ENCODE measurements around the gene PEX11B. TPM values are rescaled to one million over a fixed set of nuclear protein-coding genes. Genes with fewer than 3 reads are reported as not detected.

The PEX11B gene
- total RNA-seq = 10 to 100 TPM; 19.3 to 30.8 (median 25.1) TPM

DNA sequence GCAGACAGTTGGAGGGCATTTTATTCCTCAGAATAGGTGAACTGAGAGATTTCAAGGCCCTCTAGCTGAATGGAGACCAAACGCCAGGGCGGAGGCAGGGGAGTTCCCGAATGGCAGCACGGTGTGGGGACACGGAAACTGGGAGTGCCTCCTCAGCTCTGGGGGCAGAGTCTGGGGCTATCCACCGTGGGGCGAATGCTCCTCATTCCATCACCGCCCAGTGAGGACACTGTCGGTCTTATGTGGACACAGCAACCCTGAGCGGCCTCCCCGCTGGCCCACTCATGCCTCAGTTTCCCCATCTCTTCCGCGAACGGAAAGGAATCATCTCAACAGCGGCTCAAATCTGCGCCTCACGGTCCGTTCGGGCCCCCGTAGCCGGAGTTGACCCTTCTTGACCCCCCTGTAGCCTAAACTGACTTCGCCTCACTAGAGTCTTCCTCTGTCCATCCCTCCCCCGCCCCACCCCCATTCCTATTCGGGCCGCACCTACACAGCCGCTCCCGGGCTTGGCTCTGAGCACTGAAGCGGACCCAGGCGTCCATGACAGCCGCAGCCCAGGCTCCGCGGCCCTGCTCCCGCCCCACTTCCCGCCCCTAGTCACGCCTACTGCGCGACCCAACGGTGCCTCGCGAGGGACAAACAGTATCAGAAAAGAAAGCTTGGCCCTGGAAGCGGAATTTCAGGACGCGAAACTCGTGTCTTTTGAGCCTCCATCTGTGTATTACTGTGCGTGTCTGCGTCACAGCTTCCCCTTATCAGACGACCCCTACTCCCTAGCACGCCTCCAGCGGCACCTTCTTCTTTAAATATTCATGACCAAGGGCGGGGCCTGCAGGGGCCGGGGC, at the start of gene PEX11B:
PEX11B (minus strand) TSS at position 574 of the 848 bp plus-strand sequence; CDS start at position 545, 29 bp downstream.
- peaks cover 12 to 34% (median 20%) of the 10 kb centered on the region in 3 donors for H3K4me1 ChIP-seq
- H3K9me3 ChIP-seq = no peaks in the 10 kb centered on the region
- intact Hi-C loops (cut with DNase I) = loop anchor here (5.0 kb wide), 1 partner anchor 44 kb away; the partner anchor contains the start of genes ANKRD34A and POLR3GL
- peaks cover 0 to 59% (median 8%) of the 10 kb centered on the region in 3 donors for H3K36me3 ChIP-seq
- WGBS, 2 donors = 0 to 1% methylated on average over 31 to 38 of the region's 51 CpGs
- no peaks in the 10 kb centered on the region for H3K27me3 ChIP-seq
- peak within 1 kb of the TSS; percentile 81 to 93 (median 92) for H3K27ac ChIP-seq
- H3K4me3 ChIP-seq = peak within 1 kb of the TSS; percentile 52 to 91 (median 85)
- TF ChIP-seq CTCF (IDR thresholded peaks at IDR 0.05) (peak in 1 of 6 experiments; percentile 18), POLR2A (IDR thresholded peaks at IDR 0.05) (peak in 1 of 4 donors; percentile 67)
- peak; percentile 74 for DNase-seq

DNA sequence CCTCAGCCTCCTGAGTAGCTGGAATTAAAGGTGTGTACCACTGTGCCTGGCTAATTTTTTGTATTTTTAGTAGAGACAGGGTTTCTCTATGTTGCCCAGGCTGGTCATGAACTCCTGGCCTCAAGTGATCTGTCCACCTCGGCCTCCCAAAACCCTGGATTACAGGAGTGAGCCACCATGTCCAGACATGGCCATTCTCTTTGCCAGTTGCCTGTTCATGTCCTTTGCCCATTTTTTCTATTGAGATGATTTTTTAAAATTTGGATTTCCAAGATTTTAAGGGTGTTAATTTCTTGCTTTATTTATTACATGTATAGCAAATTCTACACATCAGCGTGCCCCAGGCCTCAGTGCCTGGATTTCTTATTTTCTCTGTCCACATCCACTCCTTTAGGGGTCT, 48.8 kb upstream of the PEX11B start:
- H3K27ac ChIP-seq = no peak overlapping the region
- no peaks in the 10 kb centered on the region for H3K27me3 ChIP-seq
- TF ChIP-seq CTCF (IDR thresholded peaks at IDR 0.05) (no peak), POLR2A (IDR thresholded peaks at IDR 0.05) (no peak)
- intact Hi-C loops (cut with DNase I) = no loop called here
- no peaks in the 10 kb centered on the region for H3K9me3 ChIP-seq
- no peaks in the 10 kb centered on the region for H3K36me3 ChIP-seq
- 96% methylated on average over 2 of the region's 2 CpGs for WGBS, 2 donors
- DNase-seq = no peak
- H3K4me1 ChIP-seq = peaks cover 14 to 38% (median 15%) of the 10 kb centered on the region in 3 donors
- no peak overlapping the region for H3K4me3 ChIP-seq

GRCh38 chr1:145965119-145965744, 46.7 kb upstream of the PEX11B start:
- no peak for DNase-seq
- H3K4me3 ChIP-seq = peak overlapping the region; percentile 51 to 78 (median 65)
- H3K36me3 ChIP-seq = no peaks in the 10 kb centered on the region
- 0% methylated on average over 5 of the region's 5 CpGs for WGBS, 2 donors
- peaks cover 0 to 10% (median 0%) of the 10 kb centered on the region in 4 donors for H3K27me3 ChIP-seq
- intact Hi-C loops (cut with DNase I) = no loop called here
- H3K9me3 ChIP-seq = no peaks in the 10 kb centered on the region
- peaks cover 30 to 58% (median 31%) of the 10 kb centered on the region in 3 donors for H3K4me1 ChIP-seq
- H3K27ac ChIP-seq = peak overlapping the region; percentile 86 to 96 (median 90)
- TF ChIP-seq CTCF (IDR thresholded peaks at IDR 0.05) = no peak
- no peak for TF ChIP-seq POLR2A (IDR thresholded peaks at IDR 0.05)

- peaks cover 30 to 65% (median 34%) of the 10 kb centered on the region in 3 donors for H3K4me1 ChIP-seq
- H3K36me3 ChIP-seq = no peaks in the 10 kb centered on the region
- peak in 3 of 4 donors; percentile 87 to 98 (median 92) for TF ChIP-seq POLR2A (IDR thresholded peaks at IDR 0.05)
- no peak for TF ChIP-seq CTCF (IDR thresholded peaks at IDR 0.05)
- DNase-seq = peak; percentile 80
- 2% methylated on average over 26 to 29 of the region's 37 CpGs for WGBS, 2 donors
- H3K4me3 ChIP-seq = peak within 1 kb of the TSS; percentile 51 to 78 (median 65)
- H3K9me3 ChIP-seq = no peaks in the 10 kb centered on the region
- peaks cover 0 to 10% (median 0%) of the 10 kb centered on the region in 4 donors for H3K27me3 ChIP-seq
- peak within 1 kb of the TSS; percentile 86 to 96 (median 90) for H3K27ac ChIP-seq
- intact Hi-C loops (cut with DNase I) = loop anchor here (5.0 kb wide), 1 partner anchor 47 kb away; the partner anchor contains the start of gene PEX11B
Measured at GRCh38 chr1:145964328-145965118, 46.0 kb upstream of the PEX11B start, which contains the start of the genes ANKRD34A and POLR3GL. ANKRD34A (minus strand) TSS chr1:145964575; CDS start chr1:145961759, 2,816 bp downstream. POLR3GL (plus strand) TSS chr1:145964690; CDS start chr1:145974866, 10,176 bp downstream.

Measured in esophagus squamous epithelium (tissue), 5 donors.